Measurements from ENCODE around the gene INHBB. TPM values are rescaled to one million over a fixed set of nuclear protein-coding genes. Genes with fewer than 3 reads are reported as not detected.

The INHBB gene
- total and polyA plus RNA-seq, 9 of the 15 experiments (the other 6 are each of a cell fraction or from before 2014, with no cell fraction given), result not detected

- CTCF ChIA-PET (ENCODE audit: low intra/inter-chr PET ratio), result no interaction called here
- Histone ChIP-seq H3K4me2 (ENCODE audit: insufficient read depth, low read length) (no peak overlapping the region), H3K36me3 (ENCODE audit: control insufficient read depth, insufficient read depth, low read length) (no peaks in the 10 kb centered on the region), H3K4me3 (no peak overlapping the region), H3K27me3 (ENCODE audit: control insufficient read depth in 2 of 2, insufficient read depth in 2 of 2, low read length in 2 of 2) (peaks cover 50 to 83% of the 10 kb centered on the region in 2 experiments), H4K20me1 (replicated peaks; ENCODE audit: control insufficient read depth, insufficient read depth, low read length) (peaks cover 17% of the 10 kb centered on the region), H2AFZ (ENCODE audit: low read depth, low read length) (no peak overlapping the region), H3K4me1 (replicated peaks in 1 of 2; ENCODE audit: control insufficient read depth in 2 of 2, insufficient read depth in 2 of 2, low read length in 2 of 2) (peaks cover 0 to 6% of the 10 kb centered on the region in 2 experiments; a peak in 2 of 5 replicates), H3K9me1 (ENCODE audit: control insufficient read depth, insufficient read depth, low read length) (peaks cover 4% of the 10 kb centered on the region), H3K9ac (ENCODE audit: insufficient read depth in 1 of 2, low read depth in 2 of 2, low read length in 2 of 2) (no peak overlapping the region), H3K9me3 (replicated peaks; ENCODE audit: control insufficient read depth, insufficient read depth, low read depth, low read length) (no peaks in the 10 kb centered on the region), H3K27ac (ENCODE audit: extremely low read depth, low read depth, low read length) (no peak overlapping the region), H3K79me2 (ENCODE audit: control insufficient read depth, insufficient read depth, low read length) (no peaks in the 10 kb centered on the region)
- FAIRE-seq, result no peak
- under 1% methylated on average over 17 of the region's 17 CpGs for WGBS (ENCODE audit: insufficient coverage, low coverage, missing lambda C conversion rate)
- POLR2A ChIA-PET, result interaction anchor here (1.0 to 1.5 kb wide), 2 partner anchors 10 to 11 kb away, joined by 3 read pairs; no protein-coding TSS in a partner anchor
- TF ChIP-seq MYC (IDR thresholded peaks at IDR 0.05; ENCODE audit: low read depth, low read length) (no peak), MYC (CRISPR knock-in tag; IDR thresholded peaks at IDR 0.05; ENCODE audit: borderline replicate concordance, low read depth) (no peak), EP400 (IDR thresholded peaks at IDR 0.05) (no peak), RHOXF2B (CRISPR knock-in tag; conservative IDR thresholded peaks at IDR 0.05) (no peak), SREBF2 (CRISPR knock-in tag; IDR thresholded peaks at IDR 0.05) (no peak), E2F5 (CRISPR knock-in tag; IDR thresholded peaks at IDR 0.05) (no peak), VEZF1 (CRISPR knock-in tag; IDR thresholded peaks at IDR 0.05) (no peak)
- ATAC-seq, result no peak
- in situ Hi-C loops (cut with MboI) (loop anchor here (10.0 kb wide), 1 partner anchor 201 kb away; no protein-coding TSS in a partner anchor), intact Hi-C loops (cut with micrococcal nuclease) (loop anchor here (10.0 kb wide), 2 partner anchors 301 to 359 kb away; partner anchors contain the start of gene EPB41L5)
- BruUV-seq (replicated peaks), result no TSS peak
- no peak for DNase-seq (ENCODE audit: extremely low read depth in 1 of 4, low spot score in 3 of 4)
Observed at GRCh38 chr2:120315367-120316033, 30.4 kb upstream of the INHBB start.

Data from K562 (cell line).